GM12878 (cell line): ENCODE data around the gene NRXN3. TPM values are rescaled to one million over a fixed set of nuclear protein-coding genes. Genes with fewer than 3 reads are reported as not detected.

ENCODE experiments used
- ATAC-seq: fragments of 200-7000 bp; cut with Tn5 transposase; 3 replicates; pipeline ENCODE4 v1.9.1; 2020; ENCODE audit warnings: mild to moderate bottlenecking, moderate library complexity
- BruUV-seq: library from RNA; stranded (reverse); fragments of 400-500 nt; replicated peaks from 2 replicates; lab custom pipeline; 2021; lab: Mats Ljungman, UMichigan
- CTCF ChIA-PET: fragments of 300-600 bp; sonication (Branson Sonifier 250); formaldehyde crosslinking; extraction: SDS; loops from one replicate; lab custom pipeline; 2021; ENCODE audit warnings: inconsistent platforms; lab: Yijun Ruan, JAX
- POLR2A ChIA-PET: fragments of 350-600 bp; formaldehyde crosslinking; extraction: SDS; loops from one replicate; lab custom pipeline; 2021; ENCODE audit warnings: inconsistent platforms; lab: Charles Lee
- RAD21 ChIA-PET: fragments of 300-600 bp; sonication (Branson Sonifier 250); formaldehyde crosslinking; loops from one replicate; lab custom pipeline; 2023; ENCODE audit warnings: antibody characterized with exemption; ENCODE audit not compliant: unreplicated experiment; lab: Charles Lee
- SMC1A ChIA-PET: fragments of 300-600 bp; sonication (Branson Sonifier 250); formaldehyde crosslinking; loops from one replicate; lab custom pipeline; 2023; ENCODE audit not compliant: unreplicated experiment, uncharacterized antibody; lab: Charles Lee
- DNase-seq: peaks from one replicate; pipeline ENCODE4 v3.0.0-alpha.2; 2011; ENCODE audit warnings: low read depth, low spot score
- FAIRE-seq: peaks from 3 replicates; lab custom pipeline; 2011; peaks lifted over from hg19 to GRCh38; lab: Jason Lieb, UNC
- H2AFZ ChIP-seq: 2 replicates; pipeline ENCODE4 v1.6.0; 2011; ENCODE audit warnings: low read depth, low read length, control low read depth; ENCODE audit not compliant: control insufficient read depth
- H3K27ac ChIP-seq: 2 replicates; pipeline ENCODE4 v1.5.1; 2011; ENCODE audit warnings: control low read depth; ENCODE audit not compliant: control insufficient read depth, insufficient read depth
- H3K27me3 ChIP-seq, 2 experiments: replicated peaks in 1 of 2; 2 replicates each; pipeline versions ENCODE4 v1.6.0 to v1.6.1; 2011; ENCODE audit warnings: low read length in 1 of 2; ENCODE audit not compliant: control insufficient read depth in 2 of 2, insufficient read depth in 2 of 2
- H3K36me3 ChIP-seq, 2 experiments: 2 replicates each; pipeline ENCODE4 v1.5.1; 2011; ENCODE audit warnings: low read length in 1 of 2; ENCODE audit not compliant: control insufficient read depth in 2 of 2, insufficient read depth in 2 of 2
- H3K4me1 ChIP-seq: 2 replicates; pipeline ENCODE4 v1.6.1; 2011; ENCODE audit warnings: mild to moderate bottlenecking, low read length, moderate library complexity, mixed read lengths; ENCODE audit not compliant: control insufficient read depth, insufficient read depth
- H3K4me2 ChIP-seq: 2 replicates; pipeline ENCODE4 v1.6.0; 2011; ENCODE audit warnings: control low read depth; ENCODE audit not compliant: control insufficient read depth, insufficient read depth
- H3K4me3 ChIP-seq: fragments of 200-600 bp; sonication (generic); 2 replicates; pipeline ENCODE4 v1.5.1; 2016
- H3K79me2 ChIP-seq: 2 replicates; pipeline ENCODE4 v1.6.0; 2011; ENCODE audit warnings: low read length; ENCODE audit not compliant: control insufficient read depth, insufficient read depth
- H3K9ac ChIP-seq: 2 replicates; pipeline ENCODE4 v1.8.0; 2011; ENCODE audit warnings: low read length, control low read depth, mixed read lengths; ENCODE audit not compliant: control insufficient read depth, insufficient read depth
- H3K9me3 ChIP-seq: replicated peaks from 3 replicates; pipeline ENCODE4 v1.5.1; 2011; ENCODE audit warnings: mild to moderate bottlenecking, low read length; ENCODE audit not compliant: control insufficient read depth, insufficient read depth
- H4K20me1 ChIP-seq: 2 replicates; pipeline ENCODE4 v1.6.0; 2011; ENCODE audit not compliant: control insufficient read depth, insufficient read depth
- BCLAF1 ChIP-seq: fragments of 450-650 bp; IDR thresholded peaks from 2 replicates; pipeline ENCODE4 v1.6.1; 2017; ENCODE audit warnings: antibody characterized with exemption, mild to moderate bottlenecking, moderate library complexity
- PKNOX1 ChIP-seq: fragments of 450-650 bp; IDR thresholded peaks from 2 replicates; pipeline ENCODE4 v1.6.1; 2016; ENCODE audit warnings: mild to moderate bottlenecking
- RAD21 ChIP-seq: IDR thresholded peaks from 2 replicates; pipeline ENCODE4 v1.6.1; 2011; ENCODE audit warnings: mild to moderate bottlenecking, low read depth, low read length, moderate library complexity; ENCODE audit not compliant: insufficient read depth
- in situ Hi-C: fragments of 300-500 bp; cut with MboI; formaldehyde crosslinking; loops from 9 replicates; pipeline ENCODE4 v1.14.3; 2018; ENCODE audit warnings: mixed read lengths
- intact Hi-C: fragments of 100-400 bp; cut with micrococcal nuclease; formaldehyde crosslinking; loops from one replicate; pipeline ENCODE4 v1.14.2; 2022; ENCODE audit not compliant: unreplicated experiment
- polyA plus RNA-seq, 11 experiments: library from polyadenylated mRNA; depleted of rRNA in 4 of 11; unstranded in 6 of 11; stranded (reverse) in 5 of 11; fragments of >200 nt; fragmentation: Nextera tagmentation in 4 of 11; fragmentation: Illumina TruSeq in 1 of 11; extraction: Ambion mirVana in 4 of 11; extraction: Trizol in 1 of 11; gene quantifications; 1 replicate in 1 of 11; 2 replicates in 10 of 11; pipeline versions ENCODE4 v1.2.1 to v1.2.3, GENCODE V29; 2011 to 2016; ENCODE audit warnings: inconsistent platforms in 2 of 11, missing spikeins in 2 of 11, low read depth in 1 of 11
- total RNA-seq, 4 experiments: library from RNA; depleted of rRNA in 3 of 4; stranded (reverse); fragments of >200 nt in 3 of 4; fragmentation: Illumina TruSeq in 1 of 4; extraction: Trizol in 1 of 4; gene quantifications; 2 replicates each; pipeline versions ENCODE4 v1.2.1 to v1.2.3, GENCODE V29; 2013 to 2021

Gene NRXN3
- total and polyA plus RNA-seq, 10 of the 15 experiments (the other 5 are each of a cell fraction or from before 2014, with no cell fraction given), result 0.52 to 3.3 (median 1.4) TPM

- in situ Hi-C loops (no loop called here), intact Hi-C loops (no loop called here)
- Histone ChIP-seq H3K36me3 (no peaks in the 10 kb centered on the region), H2AFZ (no peak overlapping the region), H3K4me2 (no peak overlapping the region), H3K9ac (no peak overlapping the region), H3K27ac (no peak overlapping the region), H3K4me3 (no peak overlapping the region), H4K20me1 (no peaks in the 10 kb centered on the region), H3K79me2 (no peaks in the 10 kb centered on the region), H3K27me3 (no peaks in the 10 kb centered on the region), H3K4me1 (no peaks in the 10 kb centered on the region), H3K9me3 (no peaks in the 10 kb centered on the region)
- no TSS peak for BruUV-seq
- ChIA-PET POLR2A (no interaction called here), CTCF (no interaction called here), SMC1A (no interaction called here), RAD21 (no interaction called here)
- DNase-seq, result no peak
- TF ChIP-seq BCLAF1, result no peak
- TF ChIP-seq PKNOX1, result no peak
- TF ChIP-seq RAD21, result no peak
- FAIRE-seq, result no peak
- no peak for ATAC-seq
These were observed 1100.9 kb downstream of the NRXN3 start for GRCh38 chr14:79271122-79271521.
